PC-9 (cell line): ENCODE measurements around the gene GULP1. TPM values are rescaled to one million over a fixed set of nuclear protein-coding genes. Genes with fewer than 3 reads are reported as not detected.

ENCODE experiments used
- BruUV-seq: library from RNA; stranded (reverse); fragments of 400-500 nt; replicated peaks from 2 replicates; lab custom pipeline; 2021; lab: Mats Ljungman, UMichigan
- CTCF ChIA-PET: fragments of 300-600 bp; sonication (Branson Sonifier 250); formaldehyde crosslinking; loops from one replicate; lab custom pipeline; 2022; ENCODE audit warnings: antibody characterized with exemption; lab: Charles Lee
- POLR2A ChIA-PET: fragments of 300-600 bp; sonication (Branson Sonifier 250); formaldehyde crosslinking; loops from one replicate; lab custom pipeline; 2022; ENCODE audit warnings: antibody characterized with exemption; ENCODE audit not compliant: unreplicated experiment; lab: Charles Lee
- DNase-seq, 2 experiments: peaks; one replicate each; pipeline versions ENCODE4 v3.0.0 to v3.0.0-alpha.2; 2015 to 2022; ENCODE audit warnings: mixed read lengths in 1 of 2
- H2AFZ ChIP-seq: fragments of 200-600 bp; sonication (generic); 2 replicates; pipeline ENCODE4 v1.8.1; 2017; ENCODE audit warnings: antibody characterized with exemption
- H3F3A ChIP-seq: fragments of 200-600 bp; sonication (generic); 2 replicates; pipeline ENCODE4 v1.8.1; 2017; ENCODE audit warnings: antibody characterized with exemption, mild to moderate bottlenecking, low read depth; ENCODE audit not compliant: insufficient read depth
- H3K27ac ChIP-seq: fragments of 200-600 bp; sonication (generic); 2 replicates; pipeline ENCODE4 v1.6.1; 2016; ENCODE audit warnings: mixed run types
- H3K27me3 ChIP-seq: fragments of 200-600 bp; sonication (generic); 2 replicates; pipeline ENCODE4 v1.6.1; 2016; ENCODE audit warnings: low read depth, mixed run types; ENCODE audit not compliant: insufficient read depth
- H3K36me3 ChIP-seq: fragments of 200-600 bp; sonication (generic); 2 replicates; pipeline ENCODE4 v1.6.1; 2016; ENCODE audit warnings: low read depth, mixed run types
- H3K4me1 ChIP-seq: fragments of 200-600 bp; sonication (generic); replicated peaks from 2 replicates; pipeline ENCODE4 v1.6.1; 2016; ENCODE audit warnings: mixed run types; ENCODE audit not compliant: insufficient read depth
- H3K4me2 ChIP-seq: fragments of 200-600 bp; sonication (generic); 2 replicates; pipeline ENCODE4 v1.6.1; 2017; ENCODE audit warnings: mixed run types
- H3K4me3 ChIP-seq: fragments of 200-600 bp; sonication (generic); 2 replicates; pipeline ENCODE4 v1.6.1; 2016; ENCODE audit warnings: mixed run types
- H3K79me2 ChIP-seq: fragments of 200-600 bp; sonication (generic); 2 replicates; pipeline ENCODE4 v1.6.1; 2017; ENCODE audit warnings: low read depth, mixed run types
- H3K9me2 ChIP-seq: fragments of 200-600 bp; sonication (generic); 2 replicates; pipeline ENCODE4 v1.8.1; 2017; ENCODE audit warnings: mild to moderate bottlenecking; ENCODE audit not compliant: insufficient read depth
- H3K9me3 ChIP-seq: fragments of 200-600 bp; sonication (generic); 2 replicates; pipeline ENCODE4 v1.8.1; 2016; ENCODE audit warnings: low read depth; ENCODE audit not compliant: insufficient read depth
- H4K20me1 ChIP-seq: fragments of 200-600 bp; sonication (generic); 2 replicates; pipeline ENCODE4 v1.8.1; 2017; ENCODE audit not compliant: insufficient read depth
- EZH2 ChIP-seq: fragments of 200-600 bp; sonication (generic); IDR thresholded peaks from 2 replicates; pipeline ENCODE4 v1.8.0; 2017; ENCODE audit warnings: antibody characterized with exemption, low read depth
- intact Hi-C: fragments of 100-400 bp; cut with micrococcal nuclease; formaldehyde crosslinking; loops from one replicate; pipeline ENCODE4 v1.10.0; 2022; ENCODE audit not compliant: unreplicated experiment
- total RNA-seq: library from RNA; stranded (reverse); gene quantifications from 2 replicates; pipeline ENCODE4 v1.2.3, GENCODE V29; 2021
- TF ChIP-seq, protein P1 (sequence below): fragments of 200-600 bp; sonication (generic); conservative IDR thresholded peaks from 2 replicates; pipeline ENCODE4 v1.6.1; 2017; ENCODE audit warnings: mixed run types, antibody characterized with exemption, mild to moderate bottlenecking, moderate library complexity

Gene GULP1
- total RNA-seq, 1 experiment from 2014 or later, result 38.0 TPM

DNA sequence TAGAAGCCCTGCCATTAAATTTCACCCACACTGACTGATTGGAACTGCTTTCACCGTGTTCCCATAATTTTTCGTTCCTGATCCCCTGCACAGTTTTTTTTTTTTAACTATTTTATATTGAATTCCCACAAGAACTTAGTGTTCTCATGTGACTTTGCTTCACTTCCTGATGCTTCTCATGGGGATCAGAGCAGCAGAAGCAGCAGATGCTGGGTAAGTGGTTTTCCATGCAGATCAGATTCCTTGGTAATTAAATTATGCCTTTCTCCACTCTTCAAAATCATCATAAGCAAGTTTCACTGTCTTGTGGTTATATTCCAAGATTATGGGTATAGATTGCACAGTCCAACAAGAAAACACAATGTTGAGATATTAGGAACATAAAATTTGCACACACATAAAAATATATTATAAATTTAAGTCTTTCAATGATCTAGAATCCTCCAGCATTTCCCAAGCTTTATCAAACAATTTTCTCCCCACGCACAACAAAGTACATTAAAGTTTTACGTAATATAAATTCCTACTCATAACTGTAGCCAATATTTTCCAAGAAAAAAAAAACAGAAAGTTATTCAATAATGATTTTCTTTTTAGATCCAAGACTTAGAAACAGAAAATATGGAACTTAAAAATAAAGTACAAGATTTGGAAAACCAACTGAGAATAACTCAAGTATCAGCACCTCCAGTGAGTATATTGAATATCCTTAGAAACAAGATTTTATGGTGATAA, 277.9 kb downstream of the GULP1 start:
- H3K4me3 ChIP-seq, result no peak overlapping the region
- H2AFZ ChIP-seq, result no peak overlapping the region
- CTCF ChIA-PET, result no interaction called here
- no TSS peak for BruUV-seq
- no peak for TF ChIP-seq EZH2
- TF ChIP-seq, protein P1, sequence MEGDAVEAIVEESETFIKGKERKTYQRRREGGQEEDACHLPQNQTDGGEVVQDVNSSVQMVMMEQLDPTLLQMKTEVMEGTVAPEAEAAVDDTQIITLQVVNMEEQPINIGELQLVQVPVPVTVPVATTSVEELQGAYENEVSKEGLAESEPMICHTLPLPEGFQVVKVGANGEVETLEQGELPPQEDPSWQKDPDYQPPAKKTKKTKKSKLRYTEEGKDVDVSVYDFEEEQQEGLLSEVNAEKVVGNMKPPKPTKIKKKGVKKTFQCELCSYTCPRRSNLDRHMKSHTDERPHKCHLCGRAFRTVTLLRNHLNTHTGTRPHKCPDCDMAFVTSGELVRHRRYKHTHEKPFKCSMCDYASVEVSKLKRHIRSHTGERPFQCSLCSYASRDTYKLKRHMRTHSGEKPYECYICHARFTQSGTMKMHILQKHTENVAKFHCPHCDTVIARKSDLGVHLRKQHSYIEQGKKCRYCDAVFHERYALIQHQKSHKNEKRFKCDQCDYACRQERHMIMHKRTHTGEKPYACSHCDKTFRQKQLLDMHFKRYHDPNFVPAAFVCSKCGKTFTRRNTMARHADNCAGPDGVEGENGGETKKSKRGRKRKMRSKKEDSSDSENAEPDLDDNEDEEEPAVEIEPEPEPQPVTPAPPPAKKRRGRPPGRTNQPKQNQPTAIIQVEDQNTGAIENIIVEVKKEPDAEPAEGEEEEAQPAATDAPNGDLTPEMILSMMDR, result no peak
- H3K79me2 ChIP-seq, result no peaks in the 10 kb centered on the region
- H3K27ac ChIP-seq, result no peak overlapping the region
- H3K4me1 ChIP-seq, result no peaks in the 10 kb centered on the region
- no peaks in the 10 kb centered on the region for H4K20me1 ChIP-seq
- DNase-seq, result no peak
- POLR2A ChIA-PET, result no interaction called here
- H3K9me2 ChIP-seq, result no peaks in the 10 kb centered on the region
- no peak overlapping the region for H3K4me2 ChIP-seq
- no peaks in the 10 kb centered on the region for H3K27me3 ChIP-seq
- no peaks in the 10 kb centered on the region for H3K9me3 ChIP-seq
- H3K36me3 ChIP-seq, result no peaks in the 10 kb centered on the region
- H3F3A ChIP-seq, result no peaks in the 10 kb centered on the region
- intact Hi-C loops, result no loop called here

DNA sequence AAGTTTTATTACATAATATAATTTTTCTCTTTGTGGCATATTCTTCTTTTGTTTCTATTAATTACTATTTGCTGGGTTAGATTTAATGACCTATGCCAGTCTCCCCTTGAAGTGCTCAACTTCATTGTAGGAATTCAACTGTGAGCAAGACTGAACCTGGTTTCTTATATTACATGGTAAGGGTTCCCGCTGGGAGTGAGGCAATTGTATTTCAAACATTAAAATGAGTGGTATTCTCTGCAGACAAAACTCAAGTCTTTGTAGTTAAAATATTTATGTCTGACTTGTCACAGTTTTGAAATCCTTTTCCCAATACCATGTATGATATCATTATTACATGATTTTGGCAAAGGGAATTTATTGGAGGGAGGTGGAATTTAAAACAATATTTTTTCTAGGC, 278.7 kb downstream of the GULP1 start:
- no TSS peak for BruUV-seq
- Histone ChIP-seq H3K27ac (no peak overlapping the region), H4K20me1 (no peaks in the 10 kb centered on the region), H3K9me2 (no peaks in the 10 kb centered on the region), H3K27me3 (no peaks in the 10 kb centered on the region), H3F3A (no peaks in the 10 kb centered on the region), H3K4me2 (no peak overlapping the region), H3K9me3 (no peaks in the 10 kb centered on the region), H3K36me3 (no peaks in the 10 kb centered on the region), H3K79me2 (no peaks in the 10 kb centered on the region), H2AFZ (no peak overlapping the region), H3K4me1 (no peaks in the 10 kb centered on the region), H3K4me3 (no peak overlapping the region)
- TF ChIP-seq, protein P1, result no peak
- TF ChIP-seq EZH2, result no peak
- no peak for DNase-seq
- intact Hi-C loops, result no loop called here
- ChIA-PET CTCF (no interaction called here), POLR2A (no interaction called here)

DNA sequence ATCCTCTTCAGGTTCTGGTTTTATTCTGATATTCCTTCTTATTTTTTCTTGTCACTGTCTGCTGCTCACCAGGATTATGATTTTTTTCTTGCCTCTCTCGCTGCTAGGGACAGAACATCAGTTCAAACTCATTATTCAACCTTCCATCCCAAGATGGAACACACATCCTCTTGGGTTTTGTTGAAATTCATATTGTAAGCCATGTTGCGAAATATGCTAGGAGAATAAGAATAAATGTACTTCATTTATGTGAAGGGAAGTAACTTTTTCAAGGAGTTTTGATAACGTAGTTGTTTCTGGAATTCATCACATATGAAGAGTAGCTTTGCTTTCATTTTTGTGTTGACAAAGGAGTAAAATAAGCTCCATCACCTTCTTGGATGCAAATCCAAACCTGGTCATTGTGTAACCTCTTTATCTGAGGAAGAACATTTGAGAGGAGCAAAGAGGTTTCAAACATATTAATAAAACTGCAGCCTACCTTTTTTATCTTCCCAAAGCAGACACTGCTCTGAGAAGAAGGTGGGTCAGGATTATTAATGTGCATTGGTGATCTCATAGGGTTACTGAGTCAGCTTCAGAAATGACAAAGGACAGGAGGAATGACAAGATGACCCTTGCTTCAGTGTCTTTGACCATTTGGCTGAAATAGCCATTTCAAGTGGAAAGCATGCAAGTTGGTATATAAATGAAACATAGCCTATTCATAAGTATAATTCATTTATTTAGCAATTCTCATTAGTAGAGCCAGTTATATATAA, 280.0 kb downstream of the GULP1 start:
- H2AFZ ChIP-seq, result no peak overlapping the region
- H3K79me2 ChIP-seq, result no peaks in the 10 kb centered on the region
- no peaks in the 10 kb centered on the region for H3K9me2 ChIP-seq
- no peaks in the 10 kb centered on the region for H3K9me3 ChIP-seq
- no peak overlapping the region for H3K27ac ChIP-seq
- no peaks in the 10 kb centered on the region for H3K4me1 ChIP-seq
- intact Hi-C loops, result no loop called here
- H3F3A ChIP-seq, result no peaks in the 10 kb centered on the region
- BruUV-seq, result no TSS peak
- ChIA-PET POLR2A (no interaction called here), CTCF (no interaction called here)
- H4K20me1 ChIP-seq, result no peaks in the 10 kb centered on the region
- no peaks in the 10 kb centered on the region for H3K36me3 ChIP-seq
- H3K4me2 ChIP-seq, result no peak overlapping the region
- no peak overlapping the region for H3K4me3 ChIP-seq
- TF ChIP-seq, protein P1, result no peak
- no peak for TF ChIP-seq EZH2
- no peak for DNase-seq
- H3K27me3 ChIP-seq, result no peaks in the 10 kb centered on the region
